Mesenchymal stem cell (in vitro differentiated cells and primary cell): Measurements from ENCODE around the gene FCHSD2.

Experiments
- DNase-seq: peaks from one replicate; pipeline ENCODE4 v3.0.0-alpha.2; 2013
- H2AFZ ChIP-seq: one replicate; pipeline ENCODE4 v1.6.1; 2013; ENCODE audit warnings: low read depth, mild to moderate bottlenecking, control low read depth, inconsistent platforms, low read length, moderate library complexity
- H2AK5ac ChIP-seq: 2 replicates; pipeline ENCODE4 v1.6.1; 2013; ENCODE audit warnings: low read length, moderate library complexity, mild to moderate bottlenecking, inconsistent platforms; ENCODE audit not compliant: severe bottlenecking
- H2BK120ac ChIP-seq: one replicate; pipeline ENCODE4 v1.6.1; 2013; ENCODE audit warnings: low read depth, mild to moderate bottlenecking, inconsistent platforms, low read length, moderate library complexity
- H2BK12ac ChIP-seq, 2 experiments: one replicate each; pipeline ENCODE4 v1.6.1; 2013; ENCODE audit warnings: inconsistent platforms in 2 of 2, low read length in 2 of 2, mild to moderate bottlenecking in 2 of 2, moderate library complexity in 2 of 2, control low read depth in 1 of 2
- H2BK15ac ChIP-seq: one replicate; pipeline ENCODE4 v1.6.1; 2013; ENCODE audit warnings: mild to moderate bottlenecking, low read depth, inconsistent platforms; ENCODE audit not compliant: poor library complexity, severe bottlenecking
- H2BK5ac ChIP-seq: 2 replicates; pipeline ENCODE4 v1.6.1; 2013; ENCODE audit warnings: low read depth, mild to moderate bottlenecking, low read length, control low read depth, inconsistent platforms; ENCODE audit not compliant: poor library complexity, severe bottlenecking
- H3K14ac ChIP-seq, 2 experiments: one replicate each; pipeline ENCODE4 v1.6.1; 2013; ENCODE audit warnings: inconsistent platforms in 2 of 2, low read length in 2 of 2, control low read depth in 1 of 2, mild to moderate bottlenecking in 1 of 2, moderate library complexity in 1 of 2
- H3K18ac ChIP-seq, 2 experiments: one replicate each; pipeline ENCODE4 v1.6.1; 2013; ENCODE audit warnings: inconsistent platforms in 2 of 2, low read length in 2 of 2, control low read depth in 1 of 2, low read depth in 1 of 2, mild to moderate bottlenecking in 1 of 2
- H3K23ac ChIP-seq, 2 experiments: one replicate each; pipeline ENCODE4 v1.6.1; 2013; ENCODE audit warnings: inconsistent platforms in 2 of 2, low read length in 2 of 2, mild to moderate bottlenecking in 2 of 2, moderate library complexity in 2 of 2, control low read depth in 1 of 2
- H3K27ac ChIP-seq: 2 replicates; pipeline ENCODE4 v1.5.1; 2013; ENCODE audit warnings: mild to moderate bottlenecking, moderate library complexity, low read length, control low read depth, inconsistent platforms; ENCODE audit not compliant: poor library complexity, severe bottlenecking
- H3K27me3 ChIP-seq, 2 experiments: 2 replicates each; pipeline versions ENCODE4 v1.6.1 to v1.7.0; 2013; ENCODE audit warnings: low read length in 2 of 2, mild to moderate bottlenecking in 2 of 2, moderate library complexity in 2 of 2, control low read depth in 1 of 2, inconsistent platforms in 1 of 2; ENCODE audit not compliant: control insufficient read depth in 1 of 2, insufficient read depth in 1 of 2
- H3K36me3 ChIP-seq, 2 experiments: 2 replicates each; pipeline versions ENCODE4 v1.6.1 to v1.7.0; 2013; ENCODE audit warnings: low read length in 2 of 2, control low read depth in 1 of 2, inconsistent platforms in 1 of 2, low read depth in 1 of 2, mild to moderate bottlenecking in 1 of 2; ENCODE audit not compliant: insufficient read depth in 2 of 2, control insufficient read depth in 1 of 2
- H3K4ac ChIP-seq, 2 experiments: one replicate each; pipeline ENCODE4 v1.6.1; 2013; ENCODE audit warnings: inconsistent platforms in 2 of 2, low read length in 2 of 2, mild to moderate bottlenecking in 2 of 2, moderate library complexity in 2 of 2, control low read depth in 1 of 2, low read depth in 1 of 2
- H3K4me1 ChIP-seq: 2 replicates; pipeline ENCODE4 v1.6.1; 2013; ENCODE audit warnings: low read depth, low read length, control low read depth; ENCODE audit not compliant: control insufficient read depth, insufficient read depth
- H3K4me2 ChIP-seq: 2 replicates; pipeline ENCODE4 v1.6.1; 2013; ENCODE audit warnings: low read length, mild to moderate bottlenecking, inconsistent platforms; ENCODE audit not compliant: poor library complexity, severe bottlenecking
- H3K4me3 ChIP-seq, 2 experiments: 2 replicates each; pipeline versions ENCODE4 v1.5.1 to v1.7.0; 2013; ENCODE audit warnings: low read length in 2 of 2, mild to moderate bottlenecking in 2 of 2, control low read depth in 1 of 2, low read depth in 1 of 2; ENCODE audit not compliant: insufficient read depth in 1 of 2
- H3K79me1 ChIP-seq: replicated peaks from 2 replicates; pipeline ENCODE4 v1.6.1; 2013; ENCODE audit warnings: mild to moderate bottlenecking, control low read depth, low read length, inconsistent platforms; ENCODE audit not compliant: poor library complexity, severe bottlenecking
- H3K9ac ChIP-seq: 2 replicates; pipeline ENCODE4 v1.7.0; 2013; ENCODE audit warnings: mild to moderate bottlenecking, low read length, moderate library complexity
- H3K9me3 ChIP-seq: 2 replicates; pipeline ENCODE4 v1.7.0; 2013; ENCODE audit warnings: mild to moderate bottlenecking, low read length; ENCODE audit not compliant: control insufficient read depth
- H4K8ac ChIP-seq: one replicate; pipeline ENCODE4 v1.6.1; 2013; ENCODE audit warnings: inconsistent platforms, mild to moderate bottlenecking, low read length, moderate library complexity
- H4K91ac ChIP-seq: one replicate; pipeline ENCODE4 v1.6.1; 2013; ENCODE audit warnings: mild to moderate bottlenecking, low read length, inconsistent platforms
- WGBS: methylation state at CpG from one replicate; pipeline ENCODE4 v1.1.7; 2013; ENCODE audit warnings: mixed read lengths; 5-methylcytosine and 5-hydroxymethylcytosine counted together

The FCHSD2 gene

GRCh38 chr11:73113426-73113825, 28.7 kb downstream of the FCHSD2 start:
- H3K4me2 ChIP-seq, result no peak overlapping the region
- H3K9me3 ChIP-seq, result peaks cover 9% of the 10 kb centered on the region
- no peak overlapping the region for H2AFZ ChIP-seq
- no peak overlapping the region for H3K18ac ChIP-seq
- no peak overlapping the region for H3K27ac ChIP-seq
- H3K4me1 ChIP-seq, result no peaks in the 10 kb centered on the region
- H2BK12ac ChIP-seq, result no peak overlapping the region
- no peaks in the 10 kb centered on the region for H3K27me3 ChIP-seq
- no peak overlapping the region for H2BK5ac ChIP-seq
- H2BK120ac ChIP-seq, result no peak overlapping the region
- no peak overlapping the region for H4K91ac ChIP-seq
- H3K36me3 ChIP-seq, result peaks cover 11 to 17% of the 10 kb centered on the region in 2 experiments
- H2BK15ac ChIP-seq, result no peak overlapping the region
- H3K14ac ChIP-seq, result no peak overlapping the region
- no peak overlapping the region for H3K9ac ChIP-seq
- H3K4me3 ChIP-seq, result no peak overlapping the region
- no peak overlapping the region for H4K8ac ChIP-seq
- 100% methylated on average over 6 of the region's 6 CpGs for WGBS
- no peak overlapping the region for H3K4ac ChIP-seq
- no peak for DNase-seq
- H2AK5ac ChIP-seq, result no peak overlapping the region
- H3K23ac ChIP-seq, result no peak overlapping the region
- peaks cover 18% of the 10 kb centered on the region for H3K79me1 ChIP-seq

DNA sequence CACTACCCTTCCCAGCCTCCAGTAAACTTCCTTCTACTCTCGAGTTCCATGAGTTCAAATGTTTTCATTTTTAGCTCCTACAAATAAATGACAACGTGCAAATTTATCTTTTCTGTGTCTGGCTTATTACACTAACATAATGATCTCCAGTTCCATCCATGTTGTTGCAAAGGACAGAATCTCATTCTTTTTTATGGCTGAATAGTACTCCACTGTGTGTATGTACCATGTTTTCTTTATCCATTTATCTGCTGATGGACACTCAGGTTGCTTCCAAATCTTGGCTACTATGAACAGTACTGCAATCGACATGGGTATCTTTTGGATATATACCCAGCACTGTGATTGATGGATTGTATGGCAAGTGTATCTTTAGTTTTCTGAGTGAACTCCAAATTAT, 34.5 kb downstream of the FCHSD2 start:
- Histone ChIP-seq H4K8ac (no peak overlapping the region), H3K4me1 (no peaks in the 10 kb centered on the region), H2BK5ac (no peak overlapping the region), H2AFZ (no peak overlapping the region), H3K9ac (no peak overlapping the region), H2BK12ac (no peak overlapping the region), H2BK15ac (no peak overlapping the region), H2BK120ac (no peak overlapping the region), H3K4ac (no peak overlapping the region), H3K4me3 (no peak overlapping the region), H3K9me3 (peaks cover 9% of the 10 kb centered on the region), H3K36me3 (no peaks in the 10 kb centered on the region), H3K27me3 (no peaks in the 10 kb centered on the region), H3K79me1 (peaks cover 3% of the 10 kb centered on the region), H3K27ac (no peak overlapping the region), H3K18ac (no peak overlapping the region), H4K91ac (no peak overlapping the region), H3K4me2 (no peak overlapping the region), H3K14ac (no peak overlapping the region), H2AK5ac (no peak overlapping the region), H3K23ac (no peak overlapping the region)
- no peak for DNase-seq
- WGBS, result 98% methylated on average over 3 of the region's 3 CpGs

GRCh38 chr11:73106347-73106746, 35.8 kb downstream of the FCHSD2 start:
- Histone ChIP-seq H3K14ac (no peak overlapping the region), H3K36me3 (no peaks in the 10 kb centered on the region), H4K8ac (no peak overlapping the region), H2AK5ac (no peak overlapping the region), H3K4me1 (no peaks in the 10 kb centered on the region), H3K9ac (no peak overlapping the region), H3K18ac (no peak overlapping the region), H3K9me3 (peaks cover 9% of the 10 kb centered on the region), H2BK12ac (no peak overlapping the region), H3K27ac (no peak overlapping the region), H2AFZ (no peak overlapping the region), H3K4me3 (no peak overlapping the region), H2BK120ac (no peak overlapping the region), H3K4me2 (no peak overlapping the region), H3K79me1 (peaks cover 5% of the 10 kb centered on the region), H2BK15ac (no peak overlapping the region), H2BK5ac (no peak overlapping the region), H3K23ac (no peak overlapping the region), H4K91ac (no peak overlapping the region), H3K4ac (no peak overlapping the region), H3K27me3 (no peaks in the 10 kb centered on the region)
- no peak for DNase-seq
- 100% methylated on average over 1 of the region's 1 CpG for WGBS

DNA sequence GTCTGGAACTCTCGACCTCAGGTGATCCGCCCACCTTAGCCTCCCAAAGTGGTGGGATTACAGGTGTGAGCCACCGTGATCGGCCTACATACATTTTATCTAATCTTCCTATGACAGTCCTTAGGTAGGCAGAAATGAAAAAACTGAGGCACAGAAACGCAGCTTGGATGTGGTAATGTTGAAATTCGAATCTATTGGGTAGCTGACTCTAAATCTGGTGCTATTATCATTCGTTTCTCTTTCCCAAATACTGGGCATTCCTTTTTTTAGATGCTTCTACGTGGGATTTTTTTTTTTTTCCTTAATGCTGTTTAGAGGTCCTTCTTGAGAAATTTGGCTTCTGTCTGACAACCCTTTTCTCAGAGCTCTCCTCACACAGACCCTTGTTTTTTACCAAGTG, 41.5 kb downstream of the FCHSD2 start:
- H3K27me3 ChIP-seq, result no peaks in the 10 kb centered on the region
- no peak overlapping the region for H2BK15ac ChIP-seq
- no peaks in the 10 kb centered on the region for H3K4me1 ChIP-seq
- no peak overlapping the region for H3K4ac ChIP-seq
- no peaks in the 10 kb centered on the region for H3K9me3 ChIP-seq
- peaks cover 20% of the 10 kb centered on the region for H3K79me1 ChIP-seq
- H3K4me3 ChIP-seq, result no peak overlapping the region
- no peaks in the 10 kb centered on the region for H3K36me3 ChIP-seq
- H3K4me2 ChIP-seq, result no peak overlapping the region
- H3K23ac ChIP-seq, result no peak overlapping the region
- no peak overlapping the region for H2AK5ac ChIP-seq
- DNase-seq, result no peak
- no peak overlapping the region for H2BK120ac ChIP-seq
- H3K27ac ChIP-seq, result no peak overlapping the region
- H4K8ac ChIP-seq, result no peak overlapping the region
- H3K14ac ChIP-seq, result no peak overlapping the region
- no peak overlapping the region for H3K9ac ChIP-seq
- H3K18ac ChIP-seq, result no peak overlapping the region
- H2BK5ac ChIP-seq, result no peak overlapping the region
- no peak overlapping the region for H2AFZ ChIP-seq
- 85% methylated on average over 4 of the region's 8 CpGs for WGBS
- no peak overlapping the region for H4K91ac ChIP-seq
- H2BK12ac ChIP-seq, result no peak overlapping the region
